ENCODE results near the gene LRRFIP2.

DNA sequence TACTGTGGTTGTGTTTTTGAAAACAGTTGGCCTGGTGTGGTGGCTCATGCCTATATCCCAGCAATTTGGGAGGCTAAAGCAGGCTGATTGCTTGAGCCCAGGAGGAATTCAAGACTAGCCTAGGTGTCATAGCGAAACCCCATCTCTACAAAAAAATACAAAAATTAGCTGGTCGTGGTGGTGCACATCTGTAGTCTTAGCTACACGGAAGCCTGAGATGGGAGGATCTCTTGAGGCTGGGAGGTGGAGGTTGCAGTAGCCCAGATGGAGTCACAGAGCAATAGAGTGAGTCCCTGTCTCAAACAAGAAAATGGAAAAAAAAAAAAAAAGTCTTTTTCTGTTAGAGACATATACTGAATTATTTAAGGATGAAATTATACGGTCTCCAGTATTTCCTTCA is 14.7 kb upstream of the LRRFIP2 start:
- TF ChIP-seq, protein P1, sequence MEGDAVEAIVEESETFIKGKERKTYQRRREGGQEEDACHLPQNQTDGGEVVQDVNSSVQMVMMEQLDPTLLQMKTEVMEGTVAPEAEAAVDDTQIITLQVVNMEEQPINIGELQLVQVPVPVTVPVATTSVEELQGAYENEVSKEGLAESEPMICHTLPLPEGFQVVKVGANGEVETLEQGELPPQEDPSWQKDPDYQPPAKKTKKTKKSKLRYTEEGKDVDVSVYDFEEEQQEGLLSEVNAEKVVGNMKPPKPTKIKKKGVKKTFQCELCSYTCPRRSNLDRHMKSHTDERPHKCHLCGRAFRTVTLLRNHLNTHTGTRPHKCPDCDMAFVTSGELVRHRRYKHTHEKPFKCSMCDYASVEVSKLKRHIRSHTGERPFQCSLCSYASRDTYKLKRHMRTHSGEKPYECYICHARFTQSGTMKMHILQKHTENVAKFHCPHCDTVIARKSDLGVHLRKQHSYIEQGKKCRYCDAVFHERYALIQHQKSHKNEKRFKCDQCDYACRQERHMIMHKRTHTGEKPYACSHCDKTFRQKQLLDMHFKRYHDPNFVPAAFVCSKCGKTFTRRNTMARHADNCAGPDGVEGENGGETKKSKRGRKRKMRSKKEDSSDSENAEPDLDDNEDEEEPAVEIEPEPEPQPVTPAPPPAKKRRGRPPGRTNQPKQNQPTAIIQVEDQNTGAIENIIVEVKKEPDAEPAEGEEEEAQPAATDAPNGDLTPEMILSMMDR (conservative IDR thresholded peaks at IDR 0.05) = no peak
- TF ChIP-seq EZH2 (IDR thresholded peaks at IDR 0.05; ENCODE audit: low read depth) = no peak

Measured in PC-9 (cell line).